C4-2B (cell line): Measurements from ENCODE around the gene CNTF.

Experiments
- H3K27ac ChIP-seq: fragments of 450-650 bp; 2 replicates; pipeline ENCODE4 v1.5.1; 2017
- CTCF ChIP-seq: fragments of 450-650 bp; conservative IDR thresholded peaks from 2 replicates; pipeline ENCODE4 v1.5.1; 2017; ENCODE audit warnings: mild to moderate bottlenecking
- ZFX ChIP-seq: fragments of 450-650 bp; IDR thresholded peaks from 2 replicates; pipeline ENCODE4 v1.6.1; 2017

Gene CNTF

DNA sequence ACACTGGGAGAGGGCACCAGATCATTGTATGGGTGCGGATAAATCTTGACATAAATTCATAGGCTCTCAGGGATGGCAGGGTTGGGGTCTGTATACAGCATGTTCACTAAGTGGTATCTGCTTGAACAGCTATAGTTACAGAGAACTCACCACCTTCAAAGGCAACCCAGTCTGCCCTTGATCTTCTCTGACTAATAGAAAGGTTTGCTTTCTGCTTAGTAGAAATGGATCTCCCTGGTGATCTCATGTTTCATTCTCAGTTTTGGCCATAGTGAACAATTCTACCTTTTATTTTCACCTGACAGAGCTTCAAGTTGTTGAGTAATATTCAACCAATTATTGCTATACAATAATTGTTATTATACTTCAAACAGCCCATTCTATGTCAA is 32.4 kb downstream of the CNTF start:
- TF ChIP-seq CTCF (no peak), ZFX (no peak)
- H3K27ac ChIP-seq: no peak overlapping the region

DNA sequence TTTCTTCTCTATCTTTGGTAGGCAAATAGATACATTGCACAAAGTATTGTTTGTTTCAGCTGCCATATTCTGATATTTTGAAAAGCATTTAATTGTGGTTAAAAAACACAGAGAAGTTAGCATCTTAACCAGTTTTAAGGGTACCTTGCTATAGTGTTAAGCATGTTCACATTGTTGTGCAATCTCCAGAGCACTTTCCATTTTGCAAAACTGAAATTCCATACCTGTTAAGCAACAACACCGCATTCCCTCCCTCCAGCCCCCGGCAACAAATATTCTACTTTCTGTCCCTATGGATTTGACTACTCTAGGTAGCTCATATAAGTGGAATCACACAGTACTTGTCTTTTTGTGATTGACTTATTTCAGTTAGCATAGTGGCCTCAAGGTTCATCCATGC is 33.9 kb downstream of the CNTF start:
- H3K27ac ChIP-seq: no peak overlapping the region
- TF ChIP-seq CTCF (no peak), ZFX (no peak)

DNA sequence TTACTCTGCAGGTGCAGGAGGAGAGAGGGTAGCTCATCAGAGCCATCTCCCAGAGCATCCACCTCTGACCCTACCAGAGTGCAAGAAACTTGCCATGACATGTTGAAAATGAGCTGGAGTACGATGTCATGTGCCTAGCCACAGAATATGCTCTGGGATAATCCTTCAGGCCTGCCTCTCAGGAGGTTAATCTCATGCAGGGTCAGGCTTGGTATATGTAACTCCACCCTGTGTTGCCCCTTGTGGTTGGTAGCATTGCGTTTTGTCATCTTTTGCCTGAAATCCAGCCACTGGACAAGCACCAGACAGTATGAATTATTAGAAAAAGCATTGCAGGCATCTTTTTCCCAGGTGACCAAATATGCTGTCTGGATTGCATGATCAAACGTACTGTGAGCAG is 36.2 kb downstream of the CNTF start:
- no peak overlapping the region for H3K27ac ChIP-seq
- TF ChIP-seq CTCF (no peak), ZFX (no peak)

- TF ChIP-seq ZFX (no peak), CTCF (no peak)
- H3K27ac ChIP-seq: no peak overlapping the region
These were observed 36.9 kb downstream of the CNTF start for GRCh38 chr11:58659404-58659803.

DNA sequence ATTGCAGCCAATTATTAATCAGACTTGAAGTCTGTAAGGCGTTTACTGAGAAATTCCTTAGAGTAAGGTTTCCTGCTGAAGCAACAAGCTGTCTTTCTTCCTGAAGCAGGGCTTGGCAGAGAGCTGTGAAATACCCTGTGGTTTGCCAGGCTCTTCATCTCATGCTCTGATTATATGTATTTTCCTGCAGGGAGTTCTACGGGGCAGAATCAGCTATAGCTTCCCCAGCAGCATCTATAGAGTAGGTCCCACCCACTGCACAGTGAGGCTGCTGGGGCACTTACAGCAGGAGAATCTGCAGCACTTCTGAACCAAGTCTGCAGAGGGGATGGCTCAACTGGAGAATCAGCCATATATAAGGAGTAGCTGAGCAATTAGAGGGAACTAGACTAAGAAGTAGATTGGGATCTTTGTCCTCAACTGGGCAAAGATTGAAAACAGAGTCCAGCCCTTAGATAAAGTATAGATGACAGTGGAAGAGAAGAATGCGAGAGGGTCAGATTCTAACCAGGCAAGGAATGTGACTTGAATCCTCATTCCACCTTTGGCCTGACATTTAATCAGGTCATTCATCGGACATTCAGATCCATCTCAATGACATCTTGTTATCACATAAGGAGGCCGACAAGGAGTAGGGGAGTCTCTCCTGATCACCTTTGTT is 37.6 kb downstream of the CNTF start:
- TF ChIP-seq CTCF: no peak
- no peak for TF ChIP-seq ZFX
- H3K27ac ChIP-seq: no peak overlapping the region

GRCh38 chr11:58671983-58672633 is 49.6 kb downstream of the CNTF start:
- no peak overlapping the region for H3K27ac ChIP-seq
- TF ChIP-seq ZFX: no peak
- TF ChIP-seq CTCF: no peak

GRCh38 chr11:58674609-58675008 is 52.1 kb downstream of the CNTF start:
- H3K27ac ChIP-seq: no peak overlapping the region
- TF ChIP-seq CTCF (no peak), ZFX (no peak)
